ENCODE measurements around the gene FNTB. TPM values are rescaled to one million over a fixed set of nuclear protein-coding genes. Genes with fewer than 3 reads are reported as not detected.

FNTB gene
- total and polyA plus RNA-seq, 9 of the 15 experiments (the other 6 are each of a cell fraction or from before 2014, with no cell fraction given) = 6.9 to 23.2 (median 12.2) TPM

DNA sequence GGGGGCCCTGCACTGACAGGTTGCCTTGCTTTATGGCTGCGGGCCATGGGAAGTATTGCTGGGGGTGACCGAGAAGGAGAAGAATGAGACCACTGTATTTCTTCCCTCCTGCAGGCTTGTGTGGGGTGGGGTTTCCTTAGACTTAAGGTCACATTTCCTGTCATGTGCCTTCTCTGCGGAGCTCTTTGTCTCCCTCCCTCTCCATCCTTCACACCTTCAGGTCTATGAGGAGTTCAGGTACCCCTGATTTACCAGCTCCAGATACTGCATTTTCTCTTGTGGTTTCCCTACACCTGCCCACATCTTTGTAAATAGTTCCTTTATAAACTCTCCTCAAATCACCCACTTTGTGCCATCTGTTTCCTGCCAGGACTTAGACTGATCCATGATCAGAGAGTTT is 3.6 kb downstream of the FNTB start (continued):
- TF ChIP-seq ZBTB40 (IDR thresholded peaks at IDR 0.05) (no peak), ZBTB40 (CRISPR knock-in tag; IDR thresholded peaks at IDR 0.05) (no peak), SUPT5H (IDR thresholded peaks at IDR 0.05) (no peak), NR0B1 (IDR thresholded peaks at IDR 0.05; ENCODE audit: partially characterized antibody) (no peak), FOXM1 (IDR thresholded peaks at IDR 0.05; ENCODE audit: low read depth) (no peak), FOXM1 (CRISPR knock-in tag; IDR thresholded peaks at IDR 0.05; ENCODE audit: low read depth) (no peak), NFE2 (IDR thresholded peaks at IDR 0.05; ENCODE audit: low read depth) (no peak), ZNF12 (CRISPR knock-in tag; IDR thresholded peaks at IDR 0.05) (no peak), PHF20 (IDR thresholded peaks at IDR 0.05; ENCODE audit: partially characterized antibody) (no peak), EZH2 (IDR thresholded peaks at IDR 0.05; ENCODE audit: borderline replicate concordance, low read depth, low read length) (no peak), ZBTB49 (CRISPR knock-in tag; IDR thresholded peaks at IDR 0.05; ENCODE audit: borderline replicate concordance) (no peak), ZNF79 (CRISPR knock-in tag; IDR thresholded peaks at IDR 0.05; ENCODE audit: low read depth) (no peak), RBM25 (IDR thresholded peaks at IDR 0.05; ENCODE audit: low read depth, low read length, severe bottlenecking) (no peak), PHF8 (IDR thresholded peaks at IDR 0.05; ENCODE audit: borderline replicate concordance, low read length) (no peak), USF1 (CRISPR knock-in tag; IDR thresholded peaks at IDR 0.05) (no peak)

Measured in K562 (cell line).